HepG2 (cell line): Measurements from ENCODE around the gene CES3. TPM values are rescaled to one million over a fixed set of nuclear protein-coding genes. Genes with fewer than 3 reads are reported as not detected.

Experiments
- ARHGAP35 ChIP-seq: sonication (generic); formaldehyde crosslinking; IDR thresholded peaks from 2 replicates; pipeline ENCODE4 v1.9.0; 2022; ENCODE audit warnings: mild to moderate bottlenecking, inconsistent platforms, moderate library complexity, missing genetic modification reagents, borderline replicate concordance
- CBX2 ChIP-seq, 2 experiments: fragments of 200-600 bp in 1 of 2; sonication (generic); formaldehyde crosslinking in 1 of 2; IDR thresholded peaks; 2 replicates each; pipeline versions ENCODE4 v1.7.0 to v1.8.1; 2018 to 2022; ENCODE audit warnings: low read depth in 2 of 2, low read length in 1 of 2, mild to moderate bottlenecking in 1 of 2, missing genetic modification reagents in 1 of 2
- DRAP1 ChIP-seq: IDR thresholded peaks from 2 replicates; pipeline ENCODE4 v1.6.1; 2016; ENCODE audit warnings: missing genetic modification reagents, missing compliant biosample characterization
- GABPA ChIP-seq, 2 experiments: IDR thresholded peaks; 2 replicates each; pipeline ENCODE4 v1.6.1; 2011 to 2016; ENCODE audit warnings: low read depth in 2 of 2, low read length in 1 of 2, missing biosample characterization in 1 of 2, missing genetic modification characterization in 1 of 2
- JUNB ChIP-seq: sonication (generic); formaldehyde crosslinking; IDR thresholded peaks from 2 replicates; pipeline ENCODE4 v1.8.0; 2022; ENCODE audit warnings: missing genetic modification reagents, mild to moderate bottlenecking, borderline replicate concordance
- KLF9 ChIP-seq: IDR thresholded peaks from 2 replicates; pipeline ENCODE4 v1.6.1; 2016; ENCODE audit warnings: low read depth
- MAFF ChIP-seq: IDR thresholded peaks from 2 replicates; pipeline ENCODE4 v1.6.1; 2011; ENCODE audit warnings: low read depth, low read length, improper control_type of control experiment
- MXD1 ChIP-seq: sonication (generic); formaldehyde crosslinking; IDR thresholded peaks from 2 replicates; pipeline ENCODE4 v1.4.0; 2020; ENCODE audit warnings: mild to moderate bottlenecking, missing genetic modification reagents
- NFE2 ChIP-seq: sonication (generic); formaldehyde crosslinking; IDR thresholded peaks from 2 replicates; pipeline ENCODE4 v1.4.0; 2020; ENCODE audit warnings: missing genetic modification reagents
- PAWR ChIP-seq: sonication (generic); formaldehyde crosslinking; IDR thresholded peaks from 2 replicates; pipeline ENCODE4 v1.4.0; 2020; ENCODE audit warnings: missing genetic modification reagents, mild to moderate bottlenecking, borderline replicate concordance
- RERE ChIP-seq: IDR thresholded peaks from 2 replicates; pipeline ENCODE4 v1.6.1; 2016; ENCODE audit warnings: low read depth, missing genetic modification reagents, missing compliant biosample characterization
- SMAD3 ChIP-seq: sonication (generic); formaldehyde crosslinking; IDR thresholded peaks from 2 replicates; pipeline ENCODE4 v1.4.0; 2020; ENCODE audit warnings: missing genetic modification reagents
- SMARCE1 ChIP-seq: fragments of 450-650 bp; IDR thresholded peaks from 2 replicates; pipeline ENCODE4 v1.6.1; 2017; ENCODE audit warnings: borderline replicate concordance
- ZIK1 ChIP-seq: sonication (generic); formaldehyde crosslinking; IDR thresholded peaks from 2 replicates; pipeline ENCODE4 v1.5.0; 2020; ENCODE audit warnings: mild to moderate bottlenecking, low read depth, missing genetic modification reagents, borderline replicate concordance
- ZNF224 ChIP-seq: sonication (generic); formaldehyde crosslinking; IDR thresholded peaks from 2 replicates; pipeline ENCODE4 v1.5.0; 2020; ENCODE audit warnings: mild to moderate bottlenecking, missing genetic modification reagents
- ZNF337 ChIP-seq: sonication (generic); formaldehyde crosslinking; IDR thresholded peaks from 2 replicates; pipeline ENCODE4 v1.5.1; 2020; ENCODE audit warnings: missing genetic modification reagents, low read depth, mild to moderate bottlenecking, borderline replicate concordance
- ZNF546 ChIP-seq: sonication (generic); formaldehyde crosslinking; conservative IDR thresholded peaks from 2 replicates; pipeline ENCODE4 v1.8.1; 2023; ENCODE audit warnings: mild to moderate bottlenecking, missing genetic modification reagents
- ZNF709 ChIP-seq: sonication (generic); formaldehyde crosslinking; IDR thresholded peaks from 2 replicates; pipeline ENCODE4 v1.5.0; 2020; ENCODE audit warnings: mild to moderate bottlenecking, missing genetic modification reagents
- polyA plus RNA-seq, 8 experiments: library from polyadenylated mRNA; depleted of rRNA in 3 of 8; stranded (reverse) in 7 of 8; unstranded in 1 of 8; fragments of >200 nt; fragmentation: Illumina TruSeq in 4 of 8; extraction: Trizol in 4 of 8; gene quantifications; 2 replicates each; pipeline versions ENCODE4 v1.2.1 to v1.2.3, GENCODE V29; 2011 to 2016; ENCODE audit warnings: low read depth in 4 of 8, missing spikeins in 1 of 8, mixed read lengths in 1 of 8; ENCODE audit not compliant: insufficient read depth in 1 of 8
- total RNA-seq, 5 experiments: library from RNA; depleted of rRNA; stranded (reverse); fragments of >200 nt; fragmentation: Illumina TruSeq; extraction: Trizol; gene quantifications; 2 replicates each; pipeline ENCODE4 v1.2.3, GENCODE V29; 2016; ENCODE audit warnings: low read depth in 1 of 5
- TF ChIP-seq, protein P1 (sequence below): sonication (generic); formaldehyde crosslinking; IDR thresholded peaks from 2 replicates; pipeline ENCODE4 v1.5.1; 2020; ENCODE audit warnings: mild to moderate bottlenecking, missing genetic modification reagents, moderate library complexity

Gene CES3
- total and polyA plus RNA-seq, 2 of the 13 experiments (the other 11 are each of a cell fraction or from before 2014, with no cell fraction given) = 6.6 to 17.4 TPM

DNA sequence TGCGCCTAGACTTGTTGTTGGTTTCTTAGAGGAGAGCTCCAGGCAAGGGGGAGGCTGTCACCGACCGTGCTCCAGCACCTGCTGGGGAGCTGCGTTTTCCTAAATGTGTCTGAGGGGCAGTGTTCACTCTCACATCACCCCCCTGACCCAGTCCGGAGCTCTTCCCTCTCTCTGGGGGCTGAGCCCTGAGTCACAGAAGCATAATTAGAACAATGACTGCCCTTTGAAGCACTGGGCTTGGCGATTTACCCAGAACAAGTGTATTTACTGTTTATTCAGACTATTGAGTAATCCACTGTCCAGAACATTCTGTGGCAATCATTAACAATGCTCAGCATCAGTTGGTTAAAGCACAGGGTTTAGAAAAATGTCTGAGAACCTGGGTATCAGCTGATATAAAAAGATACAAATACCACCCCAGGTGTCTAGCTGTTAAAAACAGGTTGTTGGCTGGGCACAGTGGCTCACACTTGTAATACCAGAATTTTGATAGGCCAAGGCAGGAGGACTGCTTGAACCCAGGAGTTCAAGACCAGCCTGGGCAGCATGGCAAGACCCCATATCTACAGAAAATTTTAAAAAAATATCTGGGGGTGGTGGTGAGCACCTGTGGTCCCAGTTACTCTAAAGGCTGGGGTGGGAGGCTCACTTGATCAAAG is 35.4 kb downstream of the CES3 start (continued):
- no peak for TF ChIP-seq RERE (CRISPR knock-in tag)
- no peak for TF ChIP-seq ZIK1 (CRISPR knock-in tag)
- no peak for TF ChIP-seq KLF9 (CRISPR knock-in tag)
- TF ChIP-seq, protein P1, sequence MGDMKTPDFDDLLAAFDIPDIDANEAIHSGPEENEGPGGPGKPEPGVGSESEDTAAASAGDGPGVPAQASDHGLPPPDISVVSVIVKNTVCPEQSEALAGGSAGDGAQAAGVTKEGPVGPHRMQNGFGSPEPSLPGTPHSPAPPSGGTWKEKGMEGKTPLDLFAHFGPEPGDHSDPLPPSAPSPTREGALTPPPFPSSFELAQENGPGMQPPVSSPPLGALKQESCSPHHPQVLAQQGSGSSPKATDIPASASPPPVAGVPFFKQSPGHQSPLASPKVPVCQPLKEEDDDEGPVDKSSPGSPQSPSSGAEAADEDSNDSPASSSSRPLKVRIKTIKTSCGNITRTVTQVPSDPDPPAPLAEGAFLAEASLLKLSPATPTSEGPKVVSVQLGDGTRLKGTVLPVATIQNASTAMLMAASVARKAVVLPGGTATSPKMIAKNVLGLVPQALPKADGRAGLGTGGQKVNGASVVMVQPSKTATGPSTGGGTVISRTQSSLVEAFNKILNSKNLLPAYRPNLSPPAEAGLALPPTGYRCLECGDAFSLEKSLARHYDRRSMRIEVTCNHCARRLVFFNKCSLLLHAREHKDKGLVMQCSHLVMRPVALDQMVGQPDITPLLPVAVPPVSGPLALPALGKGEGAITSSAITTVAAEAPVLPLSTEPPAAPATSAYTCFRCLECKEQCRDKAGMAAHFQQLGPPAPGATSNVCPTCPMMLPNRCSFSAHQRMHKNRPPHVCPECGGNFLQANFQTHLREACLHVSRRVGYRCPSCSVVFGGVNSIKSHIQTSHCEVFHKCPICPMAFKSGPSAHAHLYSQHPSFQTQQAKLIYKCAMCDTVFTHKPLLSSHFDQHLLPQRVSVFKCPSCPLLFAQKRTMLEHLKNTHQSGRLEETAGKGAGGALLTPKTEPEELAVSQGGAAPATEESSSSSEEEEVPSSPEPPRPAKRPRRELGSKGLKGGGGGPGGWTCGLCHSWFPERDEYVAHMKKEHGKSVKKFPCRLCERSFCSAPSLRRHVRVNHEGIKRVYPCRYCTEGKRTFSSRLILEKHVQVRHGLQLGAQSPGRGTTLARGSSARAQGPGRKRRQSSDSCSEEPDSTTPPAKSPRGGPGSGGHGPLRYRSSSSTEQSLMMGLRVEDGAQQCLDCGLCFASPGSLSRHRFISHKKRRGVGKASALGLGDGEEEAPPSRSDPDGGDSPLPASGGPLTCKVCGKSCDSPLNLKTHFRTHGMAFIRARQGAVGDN (CRISPR knock-in tag) = peak; percentile 77
- TF ChIP-seq ARHGAP35 (CRISPR knock-in tag) = no peak; the same call in 1 of the 2 replicates
- no peak for TF ChIP-seq PAWR
- TF ChIP-seq ZNF337 (CRISPR knock-in tag) = no peak
- TF ChIP-seq GABPA (IDR thresholded peaks at IDR 0.05; ENCODE audit: low read depth, low read length) = no peak
- no peak; the same call in 1 of the 2 replicates for TF ChIP-seq GABPA (CRISPR knock-in tag; IDR thresholded peaks at IDR 0.05; ENCODE audit: low read depth)
- peak; percentile 30 for TF ChIP-seq DRAP1
- TF ChIP-seq MXD1 (CRISPR knock-in tag) = no peak
- no peak for TF ChIP-seq ZNF709
- no peak for TF ChIP-seq SMARCE1
- TF ChIP-seq ZNF224 = no peak
- no peak for TF ChIP-seq NFE2 (CRISPR knock-in tag)
- TF ChIP-seq MAFF = peak; percentile 24; the same call in 1 of the 2 replicates
- TF ChIP-seq SMAD3 (CRISPR knock-in tag) = peak; percentile 80
- TF ChIP-seq ZNF546 (CRISPR knock-in tag) = no peak
- TF ChIP-seq JUNB (CRISPR knock-in tag) = no peak
- TF ChIP-seq CBX2 (IDR thresholded peaks at IDR 0.05; ENCODE audit: low read depth, low read length) = no peak
- TF ChIP-seq CBX2 (CRISPR knock-in tag; IDR thresholded peaks at IDR 0.05; ENCODE audit: low read depth) = no peak
